Gastrocnemius medialis (tissue), 4 donors: ENCODE results near the gene UQCC5.

ENCODE experiments used
- POLR2A ChIP-seq, 2 donors: fragments of 450-650 bp; IDR thresholded peaks; one replicate each; pipeline ENCODE4 v1.6.1; 2017; ENCODE audit warnings: antibody characterized with exemption in 2 of 2, mild to moderate bottlenecking in 2 of 2, moderate library complexity in 2 of 2
- TF ChIP-seq, protein P1 (sequence below), 5 experiments: fragments of 450-650 bp in 3 of 5; fragments of 200-600 bp in 2 of 5; sonication (generic) in 2 of 5; IDR thresholded peaks in 4 of 5; conservative IDR thresholded peaks in 1 of 5; 1 replicate in 4 of 5; 2 replicates in 1 of 5; pipeline ENCODE4 v1.5.1; 2016 to 2019; ENCODE audit warnings: antibody characterized with exemption in 5 of 5, mild to moderate bottlenecking in 3 of 5, moderate library complexity in 3 of 5

DNA sequence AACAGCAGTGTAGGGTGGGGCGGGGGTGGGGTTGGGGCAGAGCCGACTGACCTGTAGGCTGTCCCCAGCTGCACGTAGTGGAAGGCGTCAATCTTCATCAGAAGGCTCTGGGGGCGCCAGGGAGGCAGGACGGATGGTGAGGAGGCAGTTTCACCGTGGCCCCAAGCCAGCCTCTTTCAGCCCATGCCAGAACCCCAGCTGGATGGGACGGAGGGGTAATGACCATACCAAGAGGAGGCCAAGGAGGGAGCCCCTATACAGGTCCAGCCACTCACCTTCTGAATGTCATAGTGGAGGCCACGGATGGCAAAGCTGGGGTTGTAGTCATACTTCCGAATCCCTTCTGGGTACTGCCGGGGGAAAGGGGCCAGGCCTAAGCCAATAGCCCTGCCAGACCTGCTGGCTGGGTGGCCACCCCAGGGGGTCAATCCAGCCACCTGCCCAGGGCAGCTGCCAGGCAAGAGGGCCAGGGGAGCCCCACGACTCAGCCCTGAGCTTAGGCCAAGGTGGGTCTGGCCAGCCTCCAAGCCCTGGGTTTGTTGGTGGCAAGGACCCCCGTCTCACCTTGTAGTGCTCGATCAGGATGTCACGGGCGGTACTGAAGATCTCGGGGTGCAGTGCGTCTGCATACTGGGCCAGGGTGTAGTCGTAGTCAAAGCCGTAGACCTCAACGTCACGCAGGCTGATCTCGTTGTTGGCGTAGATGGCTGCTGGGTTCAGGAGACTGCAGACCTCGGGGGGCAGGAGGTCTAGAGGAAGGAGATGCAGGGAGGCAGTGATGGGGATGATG lies 7.6 kb upstream of the UQCC5 start:
- TF ChIP-seq, protein P1, sequence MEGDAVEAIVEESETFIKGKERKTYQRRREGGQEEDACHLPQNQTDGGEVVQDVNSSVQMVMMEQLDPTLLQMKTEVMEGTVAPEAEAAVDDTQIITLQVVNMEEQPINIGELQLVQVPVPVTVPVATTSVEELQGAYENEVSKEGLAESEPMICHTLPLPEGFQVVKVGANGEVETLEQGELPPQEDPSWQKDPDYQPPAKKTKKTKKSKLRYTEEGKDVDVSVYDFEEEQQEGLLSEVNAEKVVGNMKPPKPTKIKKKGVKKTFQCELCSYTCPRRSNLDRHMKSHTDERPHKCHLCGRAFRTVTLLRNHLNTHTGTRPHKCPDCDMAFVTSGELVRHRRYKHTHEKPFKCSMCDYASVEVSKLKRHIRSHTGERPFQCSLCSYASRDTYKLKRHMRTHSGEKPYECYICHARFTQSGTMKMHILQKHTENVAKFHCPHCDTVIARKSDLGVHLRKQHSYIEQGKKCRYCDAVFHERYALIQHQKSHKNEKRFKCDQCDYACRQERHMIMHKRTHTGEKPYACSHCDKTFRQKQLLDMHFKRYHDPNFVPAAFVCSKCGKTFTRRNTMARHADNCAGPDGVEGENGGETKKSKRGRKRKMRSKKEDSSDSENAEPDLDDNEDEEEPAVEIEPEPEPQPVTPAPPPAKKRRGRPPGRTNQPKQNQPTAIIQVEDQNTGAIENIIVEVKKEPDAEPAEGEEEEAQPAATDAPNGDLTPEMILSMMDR (IDR thresholded peaks at IDR 0.05 in 4 of 5, conservative IDR thresholded peaks at IDR 0.05 in 1 of 5): no peak
- TF ChIP-seq POLR2A (IDR thresholded peaks at IDR 0.05): no peak
